GM12878 (cell line): Measurements from ENCODE around the gene CKS1B. TPM values are rescaled to one million over a fixed set of nuclear protein-coding genes. Genes with fewer than 3 reads are reported as not detected.
"Not testable (repeated sequence)": the region's sequence is repeated elsewhere in the genome, so short reads cannot be mapped to it uniquely, and the experiment has no call there.

ENCODE experiments used
- ATAC-seq: fragments of 200-7000 bp; cut with Tn5 transposase; 3 replicates; pipeline ENCODE4 v1.9.1; 2020; ENCODE audit warnings: mild to moderate bottlenecking, moderate library complexity
- BruUV-seq: library from RNA; stranded (reverse); fragments of 400-500 nt; replicated peaks from 2 replicates; lab custom pipeline; 2021; lab: Mats Ljungman, UMichigan
- CTCF ChIA-PET: fragments of 300-600 bp; sonication (Branson Sonifier 250); formaldehyde crosslinking; extraction: SDS; loops from one replicate; lab custom pipeline; 2021; ENCODE audit warnings: inconsistent platforms; lab: Yijun Ruan, JAX
- POLR2A ChIA-PET: fragments of 350-600 bp; formaldehyde crosslinking; extraction: SDS; loops from one replicate; lab custom pipeline; 2021; ENCODE audit warnings: inconsistent platforms; lab: Charles Lee
- RAD21 ChIA-PET: fragments of 300-600 bp; sonication (Branson Sonifier 250); formaldehyde crosslinking; loops from one replicate; lab custom pipeline; 2023; ENCODE audit warnings: antibody characterized with exemption; ENCODE audit not compliant: unreplicated experiment; lab: Charles Lee
- SMC1A ChIA-PET: fragments of 300-600 bp; sonication (Branson Sonifier 250); formaldehyde crosslinking; loops from one replicate; lab custom pipeline; 2023; ENCODE audit not compliant: unreplicated experiment, uncharacterized antibody; lab: Charles Lee
- DNase-seq: peaks from one replicate; pipeline ENCODE4 v3.0.0-alpha.2; 2011; ENCODE audit warnings: low read depth, low spot score
- FAIRE-seq: peaks from 3 replicates; lab custom pipeline; 2011; peaks lifted over from hg19 to GRCh38; lab: Jason Lieb, UNC
- H2AFZ ChIP-seq: 2 replicates; pipeline ENCODE4 v1.6.0; 2011; ENCODE audit warnings: low read depth, low read length, control low read depth; ENCODE audit not compliant: control insufficient read depth
- H3K27ac ChIP-seq: 2 replicates; pipeline ENCODE4 v1.5.1; 2011; ENCODE audit warnings: control low read depth; ENCODE audit not compliant: control insufficient read depth, insufficient read depth
- H3K27me3 ChIP-seq, 2 experiments: replicated peaks in 1 of 2; 2 replicates each; pipeline versions ENCODE4 v1.6.0 to v1.6.1; 2011; ENCODE audit warnings: low read length in 1 of 2; ENCODE audit not compliant: control insufficient read depth in 2 of 2, insufficient read depth in 2 of 2
- H3K36me3 ChIP-seq, 2 experiments: 2 replicates each; pipeline ENCODE4 v1.5.1; 2011; ENCODE audit warnings: low read length in 1 of 2; ENCODE audit not compliant: control insufficient read depth in 2 of 2, insufficient read depth in 2 of 2
- H3K4me1 ChIP-seq: 2 replicates; pipeline ENCODE4 v1.6.1; 2011; ENCODE audit warnings: mild to moderate bottlenecking, low read length, moderate library complexity, mixed read lengths; ENCODE audit not compliant: control insufficient read depth, insufficient read depth
- H3K4me2 ChIP-seq: 2 replicates; pipeline ENCODE4 v1.6.0; 2011; ENCODE audit warnings: control low read depth; ENCODE audit not compliant: control insufficient read depth, insufficient read depth
- H3K4me3 ChIP-seq: fragments of 200-600 bp; sonication (generic); 2 replicates; pipeline ENCODE4 v1.5.1; 2016
- H3K79me2 ChIP-seq: 2 replicates; pipeline ENCODE4 v1.6.0; 2011; ENCODE audit warnings: low read length; ENCODE audit not compliant: control insufficient read depth, insufficient read depth
- H3K9ac ChIP-seq: 2 replicates; pipeline ENCODE4 v1.8.0; 2011; ENCODE audit warnings: low read length, control low read depth, mixed read lengths; ENCODE audit not compliant: control insufficient read depth, insufficient read depth
- H3K9me3 ChIP-seq: replicated peaks from 3 replicates; pipeline ENCODE4 v1.5.1; 2011; ENCODE audit warnings: mild to moderate bottlenecking, low read length; ENCODE audit not compliant: control insufficient read depth, insufficient read depth
- H4K20me1 ChIP-seq: 2 replicates; pipeline ENCODE4 v1.6.0; 2011; ENCODE audit not compliant: control insufficient read depth, insufficient read depth
- ZNF384 ChIP-seq: IDR thresholded peaks from 2 replicates; pipeline ENCODE4 v1.6.1; 2012; ENCODE audit warnings: low read depth, mild to moderate bottlenecking, low read length, improper control_type of control experiment, borderline replicate concordance
- WGBS: methylation state at CpG from one replicate; pipeline ENCODE4 v1.1.6; 2016; ENCODE audit warnings: low lambda C conversion rate; ENCODE audit not compliant: insufficient replicate concordance, insufficient coverage; ENCODE audit errors: missing lambda C conversion rate; 5-methylcytosine and 5-hydroxymethylcytosine counted together
- in situ Hi-C: fragments of 300-500 bp; cut with MboI; formaldehyde crosslinking; loops from 9 replicates; pipeline ENCODE4 v1.14.3; 2018; ENCODE audit warnings: mixed read lengths
- intact Hi-C: fragments of 100-400 bp; cut with micrococcal nuclease; formaldehyde crosslinking; loops from one replicate; pipeline ENCODE4 v1.14.2; 2022; ENCODE audit not compliant: unreplicated experiment
- polyA plus RNA-seq, 11 experiments: library from polyadenylated mRNA; depleted of rRNA in 4 of 11; unstranded in 6 of 11; stranded (reverse) in 5 of 11; fragments of >200 nt; fragmentation: Nextera tagmentation in 4 of 11; fragmentation: Illumina TruSeq in 1 of 11; extraction: Ambion mirVana in 4 of 11; extraction: Trizol in 1 of 11; gene quantifications; 1 replicate in 1 of 11; 2 replicates in 10 of 11; pipeline versions ENCODE4 v1.2.1 to v1.2.3, GENCODE V29; 2011 to 2016; ENCODE audit warnings: inconsistent platforms in 2 of 11, missing spikeins in 2 of 11, low read depth in 1 of 11
- total RNA-seq, 4 experiments: library from RNA; depleted of rRNA in 3 of 4; stranded (reverse); fragments of >200 nt in 3 of 4; fragmentation: Illumina TruSeq in 1 of 4; extraction: Trizol in 1 of 4; gene quantifications; 2 replicates each; pipeline versions ENCODE4 v1.2.1 to v1.2.3, GENCODE V29; 2013 to 2021
- TF ChIP-seq, protein P1 (sequence below), 3 experiments: IDR thresholded peaks in 2 of 3; conservative IDR thresholded peaks in 1 of 3; 2 replicates each; pipeline ENCODE4 v1.5.1; 2011; ENCODE audit warnings: low read depth in 3 of 3, low read length in 3 of 3, mild to moderate bottlenecking in 3 of 3, control low read depth in 2 of 3, moderate library complexity in 2 of 3, inconsistent platforms in 1 of 3, mixed read lengths in 1 of 3; ENCODE audit not compliant: control insufficient read depth in 2 of 3, insufficient read depth in 1 of 3; ENCODE audit errors: extremely low read depth in 1 of 3

Gene CKS1B
- total and polyA plus RNA-seq, 10 of the 15 experiments (the other 5 are each of a cell fraction or from before 2014, with no cell fraction given) = 125 to 608 (median 364) TPM

DNA sequence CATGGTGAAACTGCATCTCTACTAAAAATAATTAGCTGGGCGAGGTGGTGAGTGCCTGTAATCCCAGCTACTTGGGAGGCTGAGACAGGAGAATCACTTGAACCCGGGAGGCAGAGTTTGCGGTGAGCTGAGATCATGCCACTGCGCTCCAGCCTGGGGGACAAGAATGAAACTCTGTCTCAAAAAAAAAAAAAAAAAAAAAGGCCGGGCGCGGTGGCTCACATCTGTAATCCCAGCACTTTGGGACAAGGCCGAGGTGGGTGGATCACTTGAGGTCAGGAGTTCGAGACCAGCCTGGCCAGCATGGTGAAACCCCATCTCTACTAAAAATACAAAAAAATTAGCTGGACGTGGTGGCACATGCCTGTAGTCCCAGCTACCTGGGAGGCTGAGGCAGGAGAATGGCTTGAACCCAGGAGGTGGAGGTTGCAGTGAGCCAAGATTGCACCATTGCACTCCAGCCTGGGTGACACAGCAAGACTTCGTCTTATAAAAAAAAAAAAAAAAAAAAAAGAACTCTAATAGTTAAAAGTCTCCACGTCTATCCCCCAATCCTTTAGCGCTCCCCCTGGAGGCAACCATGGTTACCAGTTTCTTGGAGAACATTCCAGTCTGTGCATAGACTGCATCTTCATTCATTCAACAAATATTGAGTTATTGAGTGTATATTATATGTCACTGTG is 21.0 kb downstream of the CKS1B start:
- H3K36me3 ChIP-seq, H3K27ac ChIP-seq, H3K9me3 ChIP-seq, H2AFZ ChIP-seq, intact Hi-C loops, H4K20me1 ChIP-seq, in situ Hi-C loops, H3K27me3 ChIP-seq, ATAC-seq, H3K79me2 ChIP-seq, DNase-seq, H3K4me3 ChIP-seq, FAIRE-seq, H3K4me2 ChIP-seq, H3K9ac ChIP-seq, BruUV-seq: not testable (repeated sequence)
- ChIA-PET SMC1A (interaction anchor here (0.7 to 8.1 kb wide), 9 partner anchors 12 to 1071 kb away, joined by 3 to 69 read pairs (median 4); partner anchors contain the start of genes CKS1B, FLAD1 and PBXIP1), POLR2A (interaction anchor here (0.6 to 3.4 kb wide), 8 partner anchors 12 to 509 kb away, joined by 3 to 13 read pairs (median 6); partner anchors contain the start of genes FLAD1 and PBXIP1), CTCF (interaction anchor here (0.6 to 11.0 kb wide), 9 partner anchors 17 to 436 kb away, joined by 3 to 226 read pairs (median 3); partner anchors contain the start of genes ADAM15, CKS1B, FLAD1 and PBXIP1), RAD21 (interaction anchor here (0.7 to 1.4 kb wide), 2 partner anchors 25 to 26 kb away, joined by 5 to 6 read pairs; partner anchors contain the start of gene SHC1)
- 63% methylated on average over 10 of the region's 13 CpGs for WGBS
- H3K4me1 ChIP-seq = peaks cover 12% of the 10 kb centered on the region
- TF ChIP-seq ZNF384 = peak; percentile 46; the same call in 1 of the 2 replicates
- TF ChIP-seq, protein P1, sequence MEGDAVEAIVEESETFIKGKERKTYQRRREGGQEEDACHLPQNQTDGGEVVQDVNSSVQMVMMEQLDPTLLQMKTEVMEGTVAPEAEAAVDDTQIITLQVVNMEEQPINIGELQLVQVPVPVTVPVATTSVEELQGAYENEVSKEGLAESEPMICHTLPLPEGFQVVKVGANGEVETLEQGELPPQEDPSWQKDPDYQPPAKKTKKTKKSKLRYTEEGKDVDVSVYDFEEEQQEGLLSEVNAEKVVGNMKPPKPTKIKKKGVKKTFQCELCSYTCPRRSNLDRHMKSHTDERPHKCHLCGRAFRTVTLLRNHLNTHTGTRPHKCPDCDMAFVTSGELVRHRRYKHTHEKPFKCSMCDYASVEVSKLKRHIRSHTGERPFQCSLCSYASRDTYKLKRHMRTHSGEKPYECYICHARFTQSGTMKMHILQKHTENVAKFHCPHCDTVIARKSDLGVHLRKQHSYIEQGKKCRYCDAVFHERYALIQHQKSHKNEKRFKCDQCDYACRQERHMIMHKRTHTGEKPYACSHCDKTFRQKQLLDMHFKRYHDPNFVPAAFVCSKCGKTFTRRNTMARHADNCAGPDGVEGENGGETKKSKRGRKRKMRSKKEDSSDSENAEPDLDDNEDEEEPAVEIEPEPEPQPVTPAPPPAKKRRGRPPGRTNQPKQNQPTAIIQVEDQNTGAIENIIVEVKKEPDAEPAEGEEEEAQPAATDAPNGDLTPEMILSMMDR (IDR thresholded peaks at IDR 0.05 in 2 of 3, conservative IDR thresholded peaks at IDR 0.05 in 1 of 3; ENCODE audit: control insufficient read depth in 2 of 3, extremely low read depth in 1 of 3, insufficient read depth in 1 of 3, low read depth in 3 of 3, low read length in 3 of 3) = peak in 1 of 3 experiments; percentile 28; a peak in 3 of 6 replicates
